Measurements from ENCODE around the gene ZEB1.

The ZEB1 gene

GRCh38 chr10:31313396-31313795, 5.6 kb upstream of the ZEB1 start:
- H2BK120ac ChIP-seq (ENCODE audit: low read depth, low read length): no peak overlapping the region
- H3K27ac ChIP-seq (replicated peaks; ENCODE audit: low read length): no peak overlapping the region
- no peak overlapping the region for H2AK5ac ChIP-seq (ENCODE audit: low read depth, low read length)
- WGBS, 2 donors (ENCODE audit: extremely low coverage in 2 of 2, insufficient read length in 2 of 2, insufficient replicate concordance in 1 of 2): no CpG with 5 or more reads among the region's 3 CpGs
- H2BK15ac ChIP-seq (ENCODE audit: low read length): no peak overlapping the region
- no peak overlapping the region for H3K14ac ChIP-seq (ENCODE audit: low read length)
- H3K27me3 ChIP-seq (ENCODE audit: control insufficient read depth in 3 of 3, insufficient read depth in 3 of 3, low read depth in 1 of 3, low read length in 3 of 3): no peaks in the 10 kb centered on the region
- H3K4ac ChIP-seq (ENCODE audit: low read length): no peak overlapping the region
- H3K4me1 ChIP-seq (ENCODE audit: control insufficient read depth in 2 of 2, insufficient read depth in 1 of 2, low read depth in 1 of 2, low read length in 2 of 2): peaks cover 2 to 9% of the 10 kb centered on the region in 2 donors
- no peak overlapping the region for H3K18ac ChIP-seq (ENCODE audit: low read length)
- H2BK5ac ChIP-seq (ENCODE audit: low read length): no peak overlapping the region
- H3K36me3 ChIP-seq (replicated peaks in 1 of 2; ENCODE audit: control insufficient read depth in 2 of 2, insufficient read depth in 2 of 2, low read length in 2 of 2): no peaks in the 10 kb centered on the region
- no peak overlapping the region for H2BK12ac ChIP-seq (ENCODE audit: low read length)
- H2AFZ ChIP-seq (ENCODE audit: low read length): no peak overlapping the region
- H3K23ac ChIP-seq (ENCODE audit: low read depth, low read length, poor library complexity): no peak overlapping the region
- H3K9me3 ChIP-seq (replicated peaks in 1 of 2; ENCODE audit: control insufficient read depth in 2 of 2, insufficient read depth in 1 of 2, low read depth in 1 of 2, low read length in 2 of 2): no peaks in the 10 kb centered on the region
- H3K79me1 ChIP-seq (ENCODE audit: low read depth, low read length): peaks cover 3% of the 10 kb centered on the region
- no peak overlapping the region for H3K4me3 ChIP-seq (ENCODE audit: low read length in 2 of 2)
- no peak overlapping the region for H4K8ac ChIP-seq (ENCODE audit: low read depth, low read length)
- no peak for DNase-seq (ENCODE audit: low spot score)
- H4K91ac ChIP-seq (ENCODE audit: low read depth, low read length, poor library complexity): no peak overlapping the region
- H3K9ac ChIP-seq (ENCODE audit: low read depth, low read length, poor library complexity): no peak overlapping the region
- no peak overlapping the region for H3K4me2 ChIP-seq (ENCODE audit: insufficient read depth, low read length, poor library complexity, severe bottlenecking)

DNA sequence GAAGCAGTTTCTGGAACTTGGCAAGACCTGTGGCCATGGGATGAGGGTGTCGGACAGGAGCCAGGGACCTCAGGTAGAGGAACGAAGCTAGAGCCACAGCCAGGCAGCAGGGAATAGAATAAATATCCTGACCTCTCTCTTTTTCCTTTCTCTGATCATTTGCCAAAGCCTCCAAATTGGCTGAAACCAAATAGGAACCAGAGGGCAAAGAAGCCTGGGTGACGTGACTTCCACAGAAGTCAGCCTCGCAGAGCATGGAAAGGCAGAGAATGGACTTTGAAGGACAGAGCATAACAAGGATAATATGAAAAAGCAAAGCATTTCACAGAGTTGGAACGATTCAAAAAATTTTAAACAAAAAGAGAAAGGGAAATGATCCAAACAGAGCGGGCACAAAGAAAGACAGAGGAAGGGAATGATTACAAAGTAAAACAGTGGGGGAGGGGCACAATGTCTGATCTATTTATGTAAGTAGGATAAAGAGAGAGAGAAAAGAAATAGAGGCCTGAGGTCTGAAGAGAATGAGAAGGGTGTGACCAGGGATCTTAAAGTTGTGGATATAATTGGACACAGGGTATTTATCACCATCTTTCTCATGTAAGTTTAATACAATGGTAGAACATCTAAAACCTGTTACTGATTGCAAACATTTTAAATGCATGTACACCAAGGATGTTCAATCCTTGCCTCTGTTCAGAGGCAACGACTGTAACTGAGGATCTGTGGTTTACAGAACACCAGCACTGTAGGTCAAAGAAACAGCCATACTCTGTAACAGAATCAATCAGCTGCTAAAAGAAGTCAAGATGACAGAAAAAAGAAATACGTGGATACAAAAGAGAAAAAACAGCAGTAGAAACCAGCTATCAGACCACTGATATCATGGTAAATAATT, 4.5 kb upstream of the ZEB1 start:
- Histone ChIP-seq H3K4ac (ENCODE audit: low read length) (no peak overlapping the region), H3K27me3 (ENCODE audit: control insufficient read depth in 3 of 3, insufficient read depth in 3 of 3, low read depth in 1 of 3, low read length in 3 of 3) (no peaks in the 10 kb centered on the region), H3K36me3 (replicated peaks in 1 of 2; ENCODE audit: control insufficient read depth in 2 of 2, insufficient read depth in 2 of 2, low read length in 2 of 2) (no peaks in the 10 kb centered on the region), H4K8ac (ENCODE audit: low read depth, low read length) (no peak overlapping the region), H3K23ac (ENCODE audit: low read depth, low read length, poor library complexity) (no peak overlapping the region), H3K4me2 (ENCODE audit: insufficient read depth, low read length, poor library complexity, severe bottlenecking) (no peak overlapping the region), H2BK120ac (ENCODE audit: low read depth, low read length) (no peak overlapping the region), H2BK15ac (ENCODE audit: low read length) (no peak overlapping the region), H3K4me1 (ENCODE audit: control insufficient read depth in 2 of 2, insufficient read depth in 1 of 2, low read depth in 1 of 2, low read length in 2 of 2) (peaks cover 2 to 9% of the 10 kb centered on the region in 2 donors), H3K27ac (replicated peaks; ENCODE audit: low read length) (no peak overlapping the region), H3K14ac (ENCODE audit: low read length) (no peak overlapping the region), H3K9ac (ENCODE audit: low read depth, low read length, poor library complexity) (no peak overlapping the region), H2AFZ (ENCODE audit: low read length) (no peak overlapping the region), H2BK12ac (ENCODE audit: low read length) (no peak overlapping the region), H3K4me3 (ENCODE audit: low read length in 2 of 2) (no peak overlapping the region), H4K91ac (ENCODE audit: low read depth, low read length, poor library complexity) (no peak overlapping the region), H2AK5ac (ENCODE audit: low read depth, low read length) (no peak overlapping the region), H3K18ac (ENCODE audit: low read length) (no peak overlapping the region), H2BK5ac (ENCODE audit: low read length) (no peak overlapping the region), H3K79me1 (ENCODE audit: low read depth, low read length) (peaks cover 7% of the 10 kb centered on the region), H3K9me3 (replicated peaks in 1 of 2; ENCODE audit: control insufficient read depth in 2 of 2, insufficient read depth in 1 of 2, low read depth in 1 of 2, low read length in 2 of 2) (no peaks in the 10 kb centered on the region)
- no peak for DNase-seq (ENCODE audit: low spot score)
- WGBS, 2 donors (ENCODE audit: extremely low coverage in 2 of 2, insufficient read length in 2 of 2, insufficient replicate concordance in 1 of 2): no CpG with 5 or more reads among the region's 8 CpGs

DNA sequence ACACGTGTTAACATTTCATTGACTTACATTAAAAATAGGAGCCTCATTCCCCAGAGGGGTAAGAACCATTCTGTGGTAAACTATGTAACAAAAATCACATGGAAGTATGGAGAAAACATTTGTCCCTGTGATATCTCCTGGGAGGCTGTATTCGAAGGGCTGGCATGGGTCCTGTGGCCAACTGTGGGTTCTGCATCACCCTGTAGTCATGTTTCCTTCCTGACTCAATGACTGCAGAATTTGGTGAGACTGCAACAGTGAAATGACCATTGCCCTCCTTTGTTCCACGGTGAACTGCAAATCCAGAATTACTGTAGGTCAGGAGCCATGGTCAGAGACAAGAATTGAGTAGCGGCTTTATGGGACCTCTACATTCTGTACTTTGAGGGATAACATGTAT, 3.6 kb upstream of the ZEB1 start:
- H2AK5ac ChIP-seq (ENCODE audit: low read depth, low read length): no peak overlapping the region
- H4K91ac ChIP-seq (ENCODE audit: low read depth, low read length, poor library complexity): no peak overlapping the region
- no peak overlapping the region for H3K9ac ChIP-seq (ENCODE audit: low read depth, low read length, poor library complexity)
- no peak overlapping the region for H3K14ac ChIP-seq (ENCODE audit: low read length)
- H3K4me1 ChIP-seq (ENCODE audit: control insufficient read depth in 2 of 2, insufficient read depth in 1 of 2, low read depth in 1 of 2, low read length in 2 of 2): peaks cover 2 to 9% of the 10 kb centered on the region in 2 donors
- H3K9me3 ChIP-seq (replicated peaks in 1 of 2; ENCODE audit: control insufficient read depth in 2 of 2, insufficient read depth in 1 of 2, low read depth in 1 of 2, low read length in 2 of 2): no peaks in the 10 kb centered on the region
- no peak overlapping the region for H2AFZ ChIP-seq (ENCODE audit: low read length)
- H4K8ac ChIP-seq (ENCODE audit: low read depth, low read length): no peak overlapping the region
- H3K36me3 ChIP-seq (replicated peaks in 1 of 2; ENCODE audit: control insufficient read depth in 2 of 2, insufficient read depth in 2 of 2, low read length in 2 of 2): no peaks in the 10 kb centered on the region
- no CpG with 5 or more reads among the region's 4 CpGs for WGBS, 2 donors (ENCODE audit: extremely low coverage in 2 of 2, insufficient read length in 2 of 2, insufficient replicate concordance in 1 of 2)
- no peak overlapping the region for H3K27ac ChIP-seq (replicated peaks; ENCODE audit: low read length)
- H3K18ac ChIP-seq (ENCODE audit: low read length): no peak overlapping the region
- H2BK120ac ChIP-seq (ENCODE audit: low read depth, low read length): no peak overlapping the region
- H3K23ac ChIP-seq (ENCODE audit: low read depth, low read length, poor library complexity): no peak overlapping the region
- no peak overlapping the region for H3K4me2 ChIP-seq (ENCODE audit: insufficient read depth, low read length, poor library complexity, severe bottlenecking)
- no peak overlapping the region for H2BK12ac ChIP-seq (ENCODE audit: low read length)
- H3K27me3 ChIP-seq (ENCODE audit: control insufficient read depth in 3 of 3, insufficient read depth in 3 of 3, low read depth in 1 of 3, low read length in 3 of 3): no peaks in the 10 kb centered on the region
- H2BK5ac ChIP-seq (ENCODE audit: low read length): no peak overlapping the region
- H3K4ac ChIP-seq (ENCODE audit: low read length): no peak overlapping the region
- H3K4me3 ChIP-seq (ENCODE audit: low read length in 2 of 2): no peak overlapping the region
- H2BK15ac ChIP-seq (ENCODE audit: low read length): no peak overlapping the region
- H3K79me1 ChIP-seq (ENCODE audit: low read depth, low read length): peaks cover 7% of the 10 kb centered on the region
- DNase-seq (ENCODE audit: low spot score): no peak

DNA sequence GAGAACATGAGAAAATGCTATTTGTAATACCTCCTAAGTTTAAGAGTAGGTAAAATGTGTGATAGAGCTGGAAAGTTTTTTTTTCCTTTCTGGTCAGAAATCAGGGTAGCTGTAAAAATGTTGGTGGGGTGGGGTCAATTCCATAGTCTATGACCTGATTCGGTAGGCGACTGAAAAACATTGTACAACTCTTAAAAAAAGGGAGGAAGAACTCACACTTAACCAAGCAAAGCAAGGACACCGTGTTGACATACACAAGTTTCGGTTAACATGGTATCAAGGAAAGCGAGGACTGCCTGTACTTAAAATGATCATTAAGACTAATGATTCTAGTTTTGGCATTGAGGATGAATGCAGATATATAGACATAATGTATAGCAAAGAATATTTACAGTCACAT, 1.8 kb upstream of the ZEB1 start:
- no peak overlapping the region for H3K4ac ChIP-seq (ENCODE audit: low read length)
- DNase-seq (ENCODE audit: low spot score): no peak
- no peak overlapping the region for H3K27ac ChIP-seq (replicated peaks; ENCODE audit: low read length)
- H4K91ac ChIP-seq (ENCODE audit: low read depth, low read length, poor library complexity): no peak overlapping the region
- H2AK5ac ChIP-seq (ENCODE audit: low read depth, low read length): no peak overlapping the region
- no peak overlapping the region for H2BK5ac ChIP-seq (ENCODE audit: low read length)
- H3K18ac ChIP-seq (ENCODE audit: low read length): no peak overlapping the region
- H3K79me1 ChIP-seq (ENCODE audit: low read depth, low read length): peaks cover 7% of the 10 kb centered on the region
- no peaks in the 10 kb centered on the region for H3K27me3 ChIP-seq (ENCODE audit: control insufficient read depth in 3 of 3, insufficient read depth in 3 of 3, low read depth in 1 of 3, low read length in 3 of 3)
- H3K36me3 ChIP-seq (replicated peaks in 1 of 2; ENCODE audit: control insufficient read depth in 2 of 2, insufficient read depth in 2 of 2, low read length in 2 of 2): no peaks in the 10 kb centered on the region
- H4K8ac ChIP-seq (ENCODE audit: low read depth, low read length): no peak overlapping the region
- WGBS, 2 donors (ENCODE audit: extremely low coverage in 2 of 2, insufficient read length in 2 of 2, insufficient replicate concordance in 1 of 2): no CpG with 5 or more reads among the region's 5 CpGs
- H3K9ac ChIP-seq (ENCODE audit: low read depth, low read length, poor library complexity): no peak overlapping the region
- no peak overlapping the region for H3K4me3 ChIP-seq (ENCODE audit: low read length in 2 of 2)
- no peak overlapping the region for H2BK15ac ChIP-seq (ENCODE audit: low read length)
- no peak overlapping the region for H2AFZ ChIP-seq (ENCODE audit: low read length)
- H3K23ac ChIP-seq (ENCODE audit: low read depth, low read length, poor library complexity): no peak overlapping the region
- no peak overlapping the region for H3K14ac ChIP-seq (ENCODE audit: low read length)
- H2BK12ac ChIP-seq (ENCODE audit: low read length): no peak overlapping the region
- H2BK120ac ChIP-seq (ENCODE audit: low read depth, low read length): no peak overlapping the region
- H3K9me3 ChIP-seq (replicated peaks in 1 of 2; ENCODE audit: control insufficient read depth in 2 of 2, insufficient read depth in 1 of 2, low read depth in 1 of 2, low read length in 2 of 2): no peaks in the 10 kb centered on the region
- peaks cover 7 to 16% of the 10 kb centered on the region in 2 donors for H3K4me1 ChIP-seq (ENCODE audit: control insufficient read depth in 2 of 2, insufficient read depth in 1 of 2, low read depth in 1 of 2, low read length in 2 of 2)
- H3K4me2 ChIP-seq (ENCODE audit: insufficient read depth, low read length, poor library complexity, severe bottlenecking): no peak overlapping the region
